Measurements from ENCODE around the gene UBE2E2. TPM values are rescaled to one million over a fixed set of nuclear protein-coding genes. Genes with fewer than 3 reads are reported as not detected.
"Not testable (repeated sequence)": the region's sequence is repeated elsewhere in the genome, so short reads cannot be mapped to it uniquely, and the experiment has no call there.

Gene UBE2E2
- polyA plus RNA-seq, 1 experiment, result 41.9 TPM

DNA sequence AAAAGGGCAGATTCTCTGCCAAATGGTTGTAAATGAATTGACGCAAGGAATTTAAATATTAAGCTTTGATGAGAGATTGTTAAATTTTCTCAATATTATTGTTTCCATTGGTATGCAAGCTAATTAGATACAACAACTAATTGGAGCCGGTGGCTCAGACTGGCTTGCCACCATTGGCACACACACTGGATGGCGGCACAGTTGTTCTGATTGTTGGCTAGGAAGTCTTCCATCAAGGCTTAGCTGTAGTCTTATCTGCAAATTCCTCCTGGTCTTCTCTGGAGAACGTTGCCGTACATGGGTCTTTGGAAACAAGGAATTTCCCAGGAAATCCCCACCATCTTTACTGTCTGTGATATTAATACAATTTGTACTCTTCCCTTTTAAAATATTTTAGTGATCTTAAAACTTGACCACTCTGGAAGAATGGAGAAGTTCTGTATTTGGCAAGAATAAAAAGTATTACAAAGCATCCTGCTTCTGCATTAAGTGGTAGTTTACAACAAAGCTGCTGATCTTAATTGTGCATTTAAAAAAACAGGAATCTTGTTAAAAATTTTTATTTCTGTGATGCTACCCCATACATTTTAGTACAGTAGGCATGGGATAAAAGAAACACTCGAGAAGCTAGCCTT lies 126.5 kb downstream of the UBE2E2 start:
- ChIA-PET POLR2A (no interaction called here), CTCF (interaction anchor here (0.7 kb wide), 1 partner anchor 63 kb away, joined by 3 read pairs; no protein-coding TSS in a partner anchor)
- H3K27me3 ChIP-seq (ENCODE audit: control insufficient read depth, insufficient read depth, low read length), result no peaks in the 10 kb centered on the region
- no peaks in the 10 kb centered on the region for H3K36me3 ChIP-seq (ENCODE audit: control insufficient read depth, insufficient read depth, low read length)
- TF ChIP-seq, protein P1, sequence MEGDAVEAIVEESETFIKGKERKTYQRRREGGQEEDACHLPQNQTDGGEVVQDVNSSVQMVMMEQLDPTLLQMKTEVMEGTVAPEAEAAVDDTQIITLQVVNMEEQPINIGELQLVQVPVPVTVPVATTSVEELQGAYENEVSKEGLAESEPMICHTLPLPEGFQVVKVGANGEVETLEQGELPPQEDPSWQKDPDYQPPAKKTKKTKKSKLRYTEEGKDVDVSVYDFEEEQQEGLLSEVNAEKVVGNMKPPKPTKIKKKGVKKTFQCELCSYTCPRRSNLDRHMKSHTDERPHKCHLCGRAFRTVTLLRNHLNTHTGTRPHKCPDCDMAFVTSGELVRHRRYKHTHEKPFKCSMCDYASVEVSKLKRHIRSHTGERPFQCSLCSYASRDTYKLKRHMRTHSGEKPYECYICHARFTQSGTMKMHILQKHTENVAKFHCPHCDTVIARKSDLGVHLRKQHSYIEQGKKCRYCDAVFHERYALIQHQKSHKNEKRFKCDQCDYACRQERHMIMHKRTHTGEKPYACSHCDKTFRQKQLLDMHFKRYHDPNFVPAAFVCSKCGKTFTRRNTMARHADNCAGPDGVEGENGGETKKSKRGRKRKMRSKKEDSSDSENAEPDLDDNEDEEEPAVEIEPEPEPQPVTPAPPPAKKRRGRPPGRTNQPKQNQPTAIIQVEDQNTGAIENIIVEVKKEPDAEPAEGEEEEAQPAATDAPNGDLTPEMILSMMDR (IDR thresholded peaks at IDR 0.05; ENCODE audit: insufficient read depth, low read depth, low read length), result no peak
- DNase-seq (ENCODE audit: low read depth), result no peak
- no peak overlapping the region for H3K4me3 ChIP-seq (ENCODE audit: low read depth, low read length)

DNA sequence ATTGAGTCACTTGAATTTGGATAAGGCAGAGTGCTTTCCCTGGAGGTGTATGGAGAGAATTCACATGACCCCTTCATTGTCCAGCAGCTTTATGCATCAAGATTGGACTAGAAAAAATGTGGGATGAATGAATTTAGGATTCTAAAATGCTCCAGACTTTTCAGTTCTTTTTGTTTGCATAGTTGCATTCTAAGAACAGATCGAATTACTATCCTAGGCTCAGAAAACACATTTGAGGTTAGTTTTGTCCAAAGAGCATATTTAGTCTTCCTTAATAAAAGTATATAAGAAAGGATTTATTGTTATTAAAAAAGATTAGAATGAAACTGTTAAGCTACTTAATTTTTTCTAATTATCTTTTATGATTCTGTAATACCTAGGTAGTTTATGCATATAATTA lies 127.4 kb downstream of the UBE2E2 start:
- no peak overlapping the region for H3K4me3 ChIP-seq (ENCODE audit: low read depth, low read length)
- CTCF ChIA-PET, result no interaction called here
- TF ChIP-seq, protein P1 (IDR thresholded peaks at IDR 0.05; ENCODE audit: insufficient read depth, low read depth, low read length), result no peak
- H3K27me3 ChIP-seq (ENCODE audit: control insufficient read depth, insufficient read depth, low read length), result no peaks in the 10 kb centered on the region
- no peaks in the 10 kb centered on the region for H3K36me3 ChIP-seq (ENCODE audit: control insufficient read depth, insufficient read depth, low read length)
- no peak for DNase-seq (ENCODE audit: low read depth)
- POLR2A ChIA-PET, result no interaction called here

DNA sequence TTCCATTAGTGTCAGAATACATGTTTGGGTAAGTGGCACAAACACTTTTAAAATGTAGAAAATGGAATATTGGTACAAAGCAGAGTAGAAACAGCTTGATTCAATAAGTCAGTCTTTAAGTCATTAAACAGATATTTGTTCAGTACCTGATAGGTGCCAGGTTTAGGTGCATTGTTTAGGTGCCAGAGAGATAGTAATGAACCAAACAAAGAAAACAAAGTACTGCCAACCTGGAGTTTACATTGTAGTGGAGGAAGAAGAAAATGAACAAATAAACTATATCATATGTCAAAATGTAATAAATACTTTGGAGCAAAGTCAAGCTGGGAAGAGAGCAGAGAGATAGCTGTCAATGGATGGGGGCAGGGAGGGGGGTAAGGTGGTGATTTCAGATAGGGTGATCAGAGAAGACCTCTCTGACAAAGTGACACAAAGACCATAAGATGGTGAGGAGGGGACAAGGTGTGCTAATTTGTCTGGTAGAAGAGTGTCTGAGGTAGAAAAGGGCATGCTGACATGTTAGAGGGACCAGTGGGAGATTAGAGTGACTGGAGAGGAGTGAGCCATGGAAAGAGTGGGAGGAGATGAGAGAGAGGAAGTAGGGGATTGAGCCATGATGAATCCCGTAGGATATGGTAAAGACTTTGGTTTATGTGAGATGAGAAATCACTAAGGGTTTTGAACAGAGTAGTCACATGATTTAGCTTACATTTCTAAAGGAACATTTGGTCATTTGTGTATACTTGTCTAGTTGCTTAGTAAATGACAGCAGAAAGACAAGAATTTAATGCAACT lies 128.2 kb downstream of the UBE2E2 start:
- CTCF ChIA-PET, result no interaction called here
- Histone ChIP-seq H3K36me3 (ENCODE audit: control insufficient read depth, insufficient read depth, low read length) (no peaks in the 10 kb centered on the region), H3K27me3 (ENCODE audit: control insufficient read depth, insufficient read depth, low read length) (no peaks in the 10 kb centered on the region), H3K4me3 (ENCODE audit: low read depth, low read length) (no peak overlapping the region)
- no peak for DNase-seq (ENCODE audit: low read depth)
- POLR2A ChIA-PET, result interaction anchor here (0.6 kb wide), 1 partner anchor 12 kb away, joined by 18 read pairs; no protein-coding TSS in a partner anchor
- TF ChIP-seq, protein P1 (IDR thresholded peaks at IDR 0.05; ENCODE audit: insufficient read depth, low read depth, low read length), result no peak

DNA sequence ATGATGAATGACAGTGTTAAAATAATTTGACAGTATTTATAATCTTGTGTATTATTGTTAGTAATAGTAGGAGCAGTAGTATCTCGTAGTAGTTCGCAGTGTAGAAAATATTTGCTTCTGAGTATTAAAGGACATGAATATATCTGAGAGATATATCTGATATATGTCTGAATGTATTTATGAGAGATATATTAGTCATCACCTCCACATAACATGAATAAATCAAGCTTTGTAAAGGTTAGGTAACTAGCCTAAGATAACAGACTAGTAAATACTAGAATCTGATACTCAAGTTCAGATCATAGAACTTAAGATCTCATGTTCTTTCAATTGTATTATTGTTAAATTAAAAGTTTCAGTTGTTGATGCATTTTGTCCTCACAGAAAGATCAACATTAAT lies 130.5 kb downstream of the UBE2E2 start:
- H3K4me3 ChIP-seq (ENCODE audit: low read depth, low read length), result no peak overlapping the region
- TF ChIP-seq, protein P1 (IDR thresholded peaks at IDR 0.05; ENCODE audit: insufficient read depth, low read depth, low read length), result no peak
- H3K27me3 ChIP-seq (ENCODE audit: control insufficient read depth, insufficient read depth, low read length), result no peaks in the 10 kb centered on the region
- ChIA-PET CTCF (no interaction called here), POLR2A (no interaction called here)
- no peaks in the 10 kb centered on the region for H3K36me3 ChIP-seq (ENCODE audit: control insufficient read depth, insufficient read depth, low read length)
- no peak for DNase-seq (ENCODE audit: low read depth)

DNA sequence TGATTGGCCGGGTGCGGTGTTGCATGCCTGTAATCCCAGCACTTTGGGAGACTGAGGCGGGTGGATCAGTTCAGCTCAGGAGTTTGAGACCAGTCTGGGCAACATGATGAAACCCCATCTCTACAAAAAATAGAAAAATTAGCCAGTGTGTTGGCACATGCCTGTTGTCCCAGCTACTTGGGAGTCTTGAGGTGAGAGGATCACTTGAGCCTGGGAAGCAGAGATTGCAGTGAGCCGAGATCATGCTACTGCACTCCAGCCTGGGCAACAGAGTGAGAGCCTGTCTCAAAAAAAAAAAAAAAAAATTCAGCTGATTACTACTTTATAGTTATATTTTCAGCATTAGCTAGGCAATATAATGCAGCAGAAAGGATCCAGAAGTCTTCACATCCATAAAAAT lies 133.7 kb downstream of the UBE2E2 start:
- CTCF ChIA-PET, result interaction anchor here (0.6 kb wide), 1 partner anchor 1820 kb away, joined by 4 read pairs; no protein-coding TSS in a partner anchor
- H3K4me3 ChIP-seq (ENCODE audit: low read depth, low read length); H3K36me3 ChIP-seq (ENCODE audit: control insufficient read depth, insufficient read depth, low read length); H3K27me3 ChIP-seq (ENCODE audit: control insufficient read depth, insufficient read depth, low read length); POLR2A ChIA-PET; DNase-seq (ENCODE audit: low read depth): not testable (repeated sequence)
